Measurements from ENCODE around the gene PEX5L.

Gene PEX5L

DNA sequence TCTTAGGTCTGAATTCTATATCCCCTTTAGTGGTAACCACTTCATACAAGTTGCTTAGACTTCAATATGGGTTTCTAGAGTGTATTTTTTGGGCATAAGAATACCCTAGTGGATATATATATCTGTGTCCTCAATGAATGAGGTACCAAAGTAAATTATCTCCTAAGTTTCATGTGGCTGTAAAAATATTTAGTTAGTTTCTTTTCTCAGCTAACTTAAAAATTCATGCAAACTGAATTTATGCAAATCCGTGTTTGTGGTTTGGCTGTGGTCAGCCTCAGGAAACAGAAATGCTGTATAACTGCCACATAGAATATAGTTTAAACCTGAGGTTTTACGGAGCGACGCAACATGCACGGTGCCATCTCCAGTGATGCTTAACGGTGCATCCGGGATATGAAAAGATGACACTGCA, 80.3 kb downstream of the PEX5L start:
- DNase-seq (ENCODE audit: low spot score) (peak; percentile 62), FAIRE-seq (peak; percentile 89)

DNA sequence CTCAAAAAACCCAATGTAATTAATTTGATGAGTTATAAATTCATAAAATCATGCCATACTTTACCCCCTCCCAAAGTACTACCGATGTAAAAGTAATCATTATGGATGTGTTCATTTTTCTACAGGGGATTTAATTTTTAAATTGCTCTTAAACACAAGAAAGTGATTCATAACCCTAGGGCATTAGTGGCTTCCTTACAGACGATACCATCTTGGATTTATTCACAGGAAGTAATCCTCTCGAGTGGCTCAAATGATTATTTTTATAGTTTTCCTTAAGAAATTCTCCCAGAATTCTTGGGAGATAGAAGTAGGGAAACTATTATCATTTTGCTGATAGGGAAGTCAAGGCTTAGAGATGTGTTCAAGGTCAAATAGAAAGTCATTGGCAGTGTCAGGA, 80.9 kb downstream of the PEX5L start:
- DNase-seq (ENCODE audit: low spot score) (no peak), FAIRE-seq (no peak)

DNA sequence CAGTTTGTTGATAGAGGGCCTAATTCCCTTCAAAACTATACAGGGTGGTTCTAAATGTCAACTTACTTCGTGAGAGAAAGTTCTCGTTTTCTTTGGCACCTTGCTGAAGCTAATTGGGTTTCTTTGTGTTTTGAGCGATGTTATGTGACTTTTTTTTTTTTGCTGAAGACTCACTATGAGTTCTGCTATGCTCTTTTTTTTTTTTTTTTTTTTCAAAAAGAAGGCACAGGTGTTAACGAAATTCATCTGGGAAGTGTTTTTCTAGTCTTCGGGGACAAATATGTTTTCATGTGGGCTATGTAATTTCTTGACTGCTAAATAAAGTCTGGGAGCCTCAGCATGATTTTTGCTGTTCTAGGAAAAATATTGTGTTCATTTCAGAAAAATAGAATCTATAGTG, 81.5 kb downstream of the PEX5L start:
- no peak for FAIRE-seq

DNA sequence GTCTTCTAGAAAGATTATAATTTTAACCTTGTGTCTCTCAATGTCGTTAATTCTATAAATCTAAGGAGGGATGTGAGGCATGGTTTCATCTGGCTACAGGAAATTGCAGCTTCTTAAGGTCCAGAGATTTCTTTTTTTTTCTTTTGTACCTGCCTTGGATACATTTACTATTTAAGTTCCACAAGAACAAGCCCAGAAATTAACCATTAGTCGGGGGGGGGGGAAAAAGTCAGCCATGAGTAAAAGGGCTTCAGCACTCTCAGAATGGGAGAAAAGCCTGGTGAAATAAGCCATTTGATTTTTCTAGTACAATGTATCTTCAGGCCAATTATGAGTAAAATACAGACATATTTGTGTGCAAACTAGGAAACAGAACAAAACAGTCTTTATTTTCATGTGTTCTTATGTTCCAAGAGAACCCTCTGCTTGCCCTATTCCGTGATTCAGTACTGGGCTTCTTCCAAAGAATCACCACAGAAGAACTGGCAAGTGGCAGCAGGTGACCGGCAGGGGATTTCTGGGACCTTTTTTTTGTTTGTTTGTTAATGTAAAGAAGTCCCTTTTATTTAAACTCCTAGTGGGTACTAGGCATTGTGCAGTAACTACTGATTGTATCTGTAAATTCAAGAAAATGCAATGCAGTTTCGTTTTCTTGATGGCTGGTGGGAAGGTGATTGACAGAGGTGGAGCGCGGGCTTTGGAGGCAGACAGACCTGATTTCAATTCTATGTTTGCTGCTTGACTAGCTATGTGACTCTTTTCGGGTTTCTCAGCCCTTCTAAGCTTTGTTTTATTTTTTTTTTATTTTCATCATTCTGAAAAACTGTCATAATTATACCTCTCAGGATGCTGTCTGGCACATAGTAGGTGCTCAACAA, 82.5 kb downstream of the PEX5L start:
- DNase-seq (ENCODE audit: low spot score): no peak
- FAIRE-seq: peak; percentile 82

More for the DNA sequence above, 81.5 kb downstream of the PEX5L start:
- no peak for DNase-seq (ENCODE audit: low spot score)

DNA sequence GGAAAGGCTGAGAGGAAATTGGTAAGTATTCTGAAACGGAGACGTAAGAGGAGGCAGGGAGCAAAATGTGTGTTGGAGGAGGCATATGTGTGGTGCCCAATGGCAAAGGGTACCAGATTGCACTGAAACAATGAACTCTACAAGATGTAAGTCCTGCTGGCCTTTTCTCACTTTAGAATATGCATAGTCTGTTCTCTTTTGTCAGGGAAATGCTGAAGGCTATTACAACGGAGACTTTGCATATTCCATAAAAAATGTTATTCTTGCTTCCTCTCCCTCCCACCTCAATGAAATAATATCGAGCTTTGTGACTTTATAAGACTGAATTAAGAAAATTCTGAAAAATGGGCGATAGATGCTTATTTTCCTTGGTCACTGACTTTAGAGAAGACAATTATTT, 85.9 kb downstream of the PEX5L start:
- FAIRE-seq (no peak), DNase-seq (ENCODE audit: low spot score) (no peak)

DNA sequence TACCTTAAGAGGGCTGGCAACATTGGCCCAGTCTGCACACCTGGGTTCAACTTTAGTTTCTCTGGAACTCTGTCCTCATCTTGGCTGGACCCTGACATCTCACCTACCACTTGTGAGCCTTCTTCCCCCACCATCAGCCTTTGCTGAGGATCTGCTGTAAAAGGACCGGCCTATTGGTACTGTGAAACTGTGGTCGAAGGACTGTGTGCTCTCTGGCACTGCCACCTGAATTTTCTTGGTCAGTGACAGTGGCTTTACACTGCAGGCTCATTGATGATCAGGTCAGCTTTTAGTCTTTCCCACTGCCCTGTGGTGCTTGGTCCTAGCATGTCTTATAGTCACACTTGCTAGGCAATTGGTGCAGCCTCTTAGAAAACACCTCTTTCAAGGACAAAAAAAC, 86.9 kb downstream of the PEX5L start:
- FAIRE-seq (no peak), DNase-seq (ENCODE audit: low spot score) (no peak)

DNA sequence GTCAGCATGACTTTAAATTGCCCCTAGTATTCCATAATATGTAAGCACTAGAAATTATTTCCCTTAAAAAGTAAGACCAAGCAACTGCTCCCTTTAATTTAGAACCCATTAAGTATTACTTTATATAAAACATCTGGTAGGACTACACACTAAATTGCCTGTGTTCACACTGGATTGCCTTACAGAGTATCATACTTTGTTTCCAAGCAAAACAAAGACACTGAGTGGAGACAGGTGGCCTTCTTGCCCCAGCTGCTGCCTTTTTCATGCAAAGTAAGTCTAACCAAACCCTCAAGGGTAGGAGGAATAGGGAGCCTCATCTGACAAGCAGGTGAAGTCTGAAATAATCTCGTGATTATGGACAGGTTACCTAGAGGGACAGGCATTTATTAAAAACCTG, 87.3 kb downstream of the PEX5L start:
- DNase-seq (ENCODE audit: low spot score) (no peak), FAIRE-seq (no peak)

DNA sequence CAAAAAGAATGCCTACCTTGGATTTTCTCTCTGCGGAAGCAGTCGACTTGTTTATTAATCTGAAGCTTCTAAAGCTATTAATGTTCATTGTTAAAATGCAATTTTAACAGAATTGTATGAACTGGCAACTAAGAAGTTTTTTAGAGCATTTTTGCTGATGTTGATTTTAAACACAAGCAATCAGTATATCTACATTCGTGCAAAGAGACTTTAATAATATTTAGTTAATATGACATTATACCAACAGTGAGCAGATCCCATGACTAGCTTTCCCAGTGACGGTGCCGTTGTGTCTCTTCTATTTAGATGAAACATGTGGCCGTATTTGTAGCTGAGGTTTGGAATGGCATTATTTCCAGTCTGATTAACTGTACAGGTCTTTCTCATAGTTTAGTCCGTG, 88.0 kb downstream of the PEX5L start:
- FAIRE-seq: no peak
- DNase-seq (ENCODE audit: low spot score): no peak

DNA sequence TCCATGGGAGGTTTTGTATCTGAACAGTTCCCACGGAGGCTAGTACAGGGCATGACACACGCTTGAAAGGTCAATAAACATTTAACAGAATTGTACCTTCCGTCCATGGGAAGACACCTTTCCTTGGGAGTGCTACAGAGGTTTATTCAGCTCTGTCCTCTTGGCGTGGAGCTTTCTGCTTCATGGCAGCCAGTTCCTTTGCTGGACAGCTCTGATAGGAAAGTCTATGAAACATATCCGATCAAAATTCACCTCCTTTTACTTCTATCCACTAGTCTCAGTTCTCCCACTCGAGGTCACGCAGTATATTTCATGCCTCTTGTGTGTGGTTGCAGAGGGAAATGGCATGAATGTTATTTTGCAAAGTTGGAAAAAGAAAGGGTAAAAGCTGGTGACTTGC, 91.2 kb downstream of the PEX5L start:
- DNase-seq (ENCODE audit: low spot score) (no peak), FAIRE-seq (no peak)

DNA sequence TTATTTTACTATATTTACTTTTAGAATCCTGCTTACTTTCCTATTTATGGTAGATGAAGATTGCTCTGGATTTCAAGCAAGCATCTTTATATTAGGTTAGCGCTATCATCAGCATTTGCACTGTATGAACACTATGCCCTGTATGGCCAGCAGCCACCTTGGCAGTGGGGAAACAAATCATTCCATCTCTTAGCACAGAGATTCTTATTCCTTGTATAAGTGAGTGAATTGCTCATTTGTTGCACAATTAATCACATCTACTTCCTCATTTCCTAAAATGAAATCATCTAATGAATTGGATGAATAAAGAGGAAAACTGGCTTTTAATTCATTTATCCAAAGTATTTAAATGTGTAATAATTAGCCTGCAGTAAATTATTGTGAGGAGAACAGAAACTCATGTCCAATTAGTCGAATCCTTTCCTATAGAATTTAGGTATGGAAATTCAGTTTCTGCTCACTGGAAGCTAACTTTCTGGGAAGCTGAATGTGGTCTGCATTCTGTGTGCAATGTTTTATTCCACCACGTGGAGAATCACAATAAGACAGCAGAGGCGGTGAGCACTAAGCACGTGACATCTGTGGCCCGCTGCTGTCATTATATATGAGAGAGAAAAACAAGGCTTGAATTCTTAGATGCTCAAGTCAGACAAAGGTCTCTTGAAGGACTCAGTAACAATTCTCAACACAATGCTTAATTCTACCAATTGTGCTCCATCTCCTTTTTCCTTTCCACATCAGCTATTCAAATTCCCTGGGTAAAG, 93.4 kb downstream of the PEX5L start:
- FAIRE-seq (no peak), DNase-seq (ENCODE audit: low spot score) (no peak)

DNA sequence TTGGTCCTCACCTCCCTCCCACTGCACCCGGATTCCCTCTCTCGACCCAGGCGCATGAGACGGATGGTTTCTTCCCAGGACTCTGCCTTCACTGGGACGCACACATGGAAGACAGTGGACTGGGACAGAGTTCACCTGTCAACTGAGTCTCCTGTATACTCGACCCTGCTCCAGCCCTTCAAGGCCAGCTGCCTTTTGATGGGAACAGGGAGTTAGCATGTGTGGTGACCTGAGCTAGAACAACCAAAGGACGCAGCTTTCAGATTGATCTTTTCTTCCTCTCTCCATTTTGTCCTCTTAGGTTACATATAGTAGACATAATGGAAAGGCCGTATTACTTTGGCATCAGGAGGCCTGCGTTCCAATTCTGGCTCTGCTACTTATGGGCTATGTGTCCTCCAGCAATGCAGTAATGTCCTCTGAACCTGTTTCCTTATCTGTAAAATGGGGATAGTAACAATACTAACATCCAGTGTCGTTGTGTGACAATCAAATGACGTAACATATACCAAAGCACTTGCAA, 94.1 kb downstream of the PEX5L start:
- FAIRE-seq (no peak), DNase-seq (ENCODE audit: low spot score) (no peak)

DNA sequence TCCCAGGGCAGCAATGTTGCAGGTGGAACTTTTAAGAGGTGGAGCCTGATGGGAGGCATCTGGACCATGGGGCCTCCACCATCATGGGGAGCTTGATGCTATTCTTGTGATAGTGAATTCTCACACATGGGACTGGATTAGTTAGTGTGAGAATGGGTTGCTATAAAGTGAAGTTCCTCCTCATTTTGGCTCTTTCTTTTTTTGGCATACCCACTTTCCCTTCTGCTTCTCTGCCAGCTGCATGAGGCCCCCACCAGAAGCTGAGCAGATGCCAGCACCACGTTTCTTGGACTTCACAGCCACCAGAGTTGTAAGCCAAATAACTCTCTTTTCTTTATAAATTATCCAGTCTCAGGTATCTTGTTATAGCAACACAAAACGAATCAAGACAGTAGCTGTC, 101.0 kb downstream of the PEX5L start:
- FAIRE-seq (no peak), DNase-seq (ENCODE audit: low spot score) (no peak)

DNA sequence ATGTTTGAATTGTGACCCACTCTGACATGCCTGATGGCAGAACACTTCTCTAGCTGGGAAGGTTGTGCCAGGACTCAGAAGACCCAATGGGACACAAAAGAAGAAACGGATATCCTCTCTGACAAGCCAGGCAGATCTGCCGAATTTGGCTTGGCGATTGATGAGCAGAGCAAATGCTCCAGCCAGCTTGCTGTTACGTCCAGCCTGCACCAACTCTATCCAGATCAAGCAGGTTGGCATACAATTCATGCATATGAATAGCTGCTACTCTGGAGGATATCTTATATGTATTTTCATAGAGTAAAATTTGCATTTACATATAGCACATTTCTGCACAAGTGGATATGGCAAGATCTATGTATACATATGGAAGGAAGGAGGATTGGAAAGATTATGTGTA, 102.8 kb downstream of the PEX5L start:
- no peak for DNase-seq (ENCODE audit: low spot score)
- FAIRE-seq: no peak

DNA sequence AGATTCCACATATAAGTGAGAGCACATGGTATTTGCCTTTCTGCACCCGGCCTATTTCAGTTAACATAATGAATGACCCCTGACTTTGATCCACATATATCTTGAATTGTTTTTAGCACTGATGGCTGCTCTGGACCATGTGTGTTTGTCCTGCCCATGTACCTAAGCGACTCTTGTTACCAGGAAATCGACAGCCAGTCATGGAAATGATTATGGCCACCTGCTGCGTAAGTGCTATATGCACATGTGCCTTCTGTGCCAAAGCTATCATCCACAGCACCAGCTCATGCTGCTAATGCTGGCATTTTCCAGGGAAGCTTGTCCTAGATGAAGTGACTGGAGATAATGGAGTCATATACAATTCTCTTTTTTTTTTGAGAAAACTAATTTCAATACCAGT, 103.7 kb downstream of the PEX5L start:
- DNase-seq (ENCODE audit: low spot score): no peak
- no peak for FAIRE-seq

DNA sequence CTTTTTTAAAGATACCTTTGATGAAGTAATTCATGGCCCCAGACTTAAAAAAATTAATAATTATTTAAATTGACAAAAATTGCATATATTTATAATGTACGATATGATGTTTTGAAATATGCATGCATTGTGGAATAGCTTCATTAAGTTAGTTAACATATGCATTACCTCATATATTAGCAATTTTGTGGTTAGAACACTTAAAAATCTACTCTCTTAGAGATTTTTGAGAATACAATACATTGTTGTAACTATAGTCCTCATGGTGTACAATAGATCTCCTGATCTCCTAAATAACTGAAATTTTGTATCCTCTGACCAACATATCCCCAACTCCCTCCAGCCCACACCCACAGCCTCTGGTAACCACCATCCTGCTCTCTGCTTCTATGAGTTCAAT, 104.1 kb downstream of the PEX5L start:
- DNase-seq (ENCODE audit: low spot score) (no peak), FAIRE-seq (no peak)

DNA sequence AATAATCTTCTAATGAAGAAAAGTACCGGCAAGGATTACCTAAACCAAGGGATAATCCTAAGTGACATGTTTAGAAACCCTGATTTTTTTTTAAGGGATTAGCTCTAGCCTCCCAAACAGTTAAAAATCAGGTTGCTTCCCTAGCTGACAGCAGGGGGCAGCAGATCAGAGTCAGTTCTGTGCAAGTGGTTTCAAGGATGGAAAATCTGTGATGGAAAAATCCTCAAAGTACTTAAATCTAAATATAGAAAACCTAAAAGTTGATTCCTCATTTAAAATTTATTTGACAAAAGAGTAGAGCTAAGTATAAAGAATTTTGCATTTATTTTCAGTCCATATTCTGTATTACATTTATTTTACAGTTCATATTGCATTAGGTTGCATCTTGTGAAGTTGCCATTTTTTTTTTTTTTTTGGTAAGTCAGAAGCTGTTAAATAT, 107.6 kb downstream of the PEX5L start:
- peak; percentile 76 for FAIRE-seq
- DNase-seq (ENCODE audit: low spot score): peak; percentile 46

DNA sequence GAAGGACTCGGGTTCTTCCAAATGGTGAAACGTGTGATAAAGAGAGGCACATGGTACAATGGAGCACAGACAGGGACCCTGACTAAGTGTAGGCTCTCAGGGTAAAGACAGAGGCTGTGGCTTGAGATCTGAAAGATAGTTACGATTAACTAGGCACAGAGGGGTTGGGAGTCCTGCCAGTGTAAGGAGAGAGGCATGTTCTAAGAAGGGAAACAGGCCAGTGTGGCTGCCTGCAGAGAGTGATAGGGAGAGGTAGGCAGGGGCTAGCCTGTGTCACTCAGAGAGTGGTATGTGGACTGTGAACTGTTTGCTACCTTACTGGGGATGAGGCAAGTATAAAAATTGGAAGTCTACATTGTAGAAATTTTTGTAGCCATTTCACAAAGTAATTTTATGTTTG, 109.5 kb downstream of the PEX5L start:
- DNase-seq (ENCODE audit: low spot score) (no peak), FAIRE-seq (no peak)

DNA sequence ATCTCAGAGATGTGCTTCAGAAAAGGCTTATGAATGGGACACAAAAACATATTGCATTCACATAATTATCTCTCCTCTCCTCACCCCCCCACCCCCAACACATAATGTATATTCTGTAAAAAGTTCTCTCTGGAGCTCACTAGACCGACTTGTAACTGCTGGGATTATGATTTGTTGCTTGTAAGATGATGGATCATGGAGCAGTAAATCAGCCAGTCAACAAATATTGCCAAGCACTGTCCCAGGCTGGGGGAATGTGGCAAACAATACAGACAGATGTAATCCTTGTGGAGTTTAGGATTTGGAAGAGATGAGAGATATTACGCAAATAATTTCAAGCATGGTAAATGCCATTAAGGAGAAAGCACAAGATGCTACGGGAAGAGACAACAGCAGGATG, 114.8 kb downstream of the PEX5L start:
- no peak for FAIRE-seq
- no peak for DNase-seq (ENCODE audit: low spot score)

DNA sequence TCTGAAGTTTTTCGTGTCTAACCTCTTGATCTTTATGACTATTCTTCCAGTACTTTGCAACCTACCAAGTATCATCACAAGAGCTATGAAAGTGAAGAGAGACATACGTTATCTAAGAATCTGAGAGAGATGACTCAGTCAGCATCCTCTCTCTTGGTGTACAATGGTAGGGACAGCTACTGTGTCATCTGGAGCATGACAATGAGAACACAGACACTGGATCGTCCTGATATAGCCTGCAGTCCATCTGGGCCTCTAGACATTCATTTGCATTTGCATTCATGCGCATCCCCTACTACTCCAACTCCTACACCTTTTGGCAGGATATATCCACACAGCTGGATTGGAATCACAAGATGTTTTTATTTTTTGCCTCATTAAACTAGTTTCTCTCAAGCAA, 115.2 kb downstream of the PEX5L start:
- FAIRE-seq: no peak
- DNase-seq (ENCODE audit: low spot score): no peak

DNA sequence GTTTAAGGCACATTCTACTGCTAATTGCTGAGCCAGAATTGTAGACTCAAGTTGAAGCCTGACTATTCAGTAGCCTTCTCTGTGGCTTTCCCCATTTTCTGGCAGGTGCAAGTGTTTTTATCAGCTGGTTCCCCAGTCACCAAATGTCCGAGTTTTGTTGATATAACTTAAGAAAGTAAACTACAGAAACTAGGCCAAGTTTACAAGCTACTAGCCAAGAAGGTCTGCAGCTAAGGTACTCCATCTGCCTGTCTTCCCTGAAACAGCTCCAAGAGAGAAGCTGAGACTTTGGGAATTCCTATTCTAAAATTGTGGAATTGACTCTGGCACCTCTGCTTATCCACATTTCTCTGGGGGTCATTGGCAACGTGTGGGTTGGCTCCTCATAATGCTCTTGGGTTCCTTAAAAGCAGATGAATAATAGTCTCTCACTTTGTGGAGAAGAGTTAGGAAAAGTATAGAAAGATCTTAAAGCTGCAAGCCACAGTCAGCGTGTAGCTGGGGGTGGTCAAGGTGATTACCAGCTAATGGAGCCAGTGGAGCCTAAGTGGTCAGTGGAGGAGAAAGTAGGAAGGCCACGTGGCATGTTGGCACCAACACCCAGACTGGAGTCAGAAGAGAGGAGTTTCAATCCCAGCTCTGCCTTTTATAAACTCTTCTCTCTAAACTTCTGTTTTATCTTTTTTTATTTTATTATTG, 128.8 kb downstream of the PEX5L start:
- DNase-seq (ENCODE audit: low spot score) (no peak), FAIRE-seq (no peak)

DNA sequence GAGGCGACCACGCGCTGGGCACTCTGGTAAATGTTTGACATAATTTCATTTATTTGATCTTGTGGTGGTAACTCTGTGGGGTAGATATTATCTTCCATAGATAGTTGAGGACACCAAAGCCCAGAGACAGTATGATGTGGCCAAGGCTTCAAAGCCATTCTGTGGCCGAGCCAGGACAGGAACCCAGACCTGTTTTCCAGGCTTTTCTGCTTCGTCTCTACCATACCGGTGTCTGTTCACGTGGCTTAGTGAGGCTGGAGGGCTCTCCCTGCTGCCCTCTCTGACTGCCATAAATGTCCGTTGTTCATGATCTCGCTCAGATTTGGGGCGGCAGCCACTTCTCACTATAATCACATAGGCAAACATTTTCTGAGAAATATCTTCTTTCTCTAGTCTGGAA, 134.7 kb downstream of the PEX5L start:
- DNase-seq (ENCODE audit: low spot score): no peak
- FAIRE-seq: no peak

DNA sequence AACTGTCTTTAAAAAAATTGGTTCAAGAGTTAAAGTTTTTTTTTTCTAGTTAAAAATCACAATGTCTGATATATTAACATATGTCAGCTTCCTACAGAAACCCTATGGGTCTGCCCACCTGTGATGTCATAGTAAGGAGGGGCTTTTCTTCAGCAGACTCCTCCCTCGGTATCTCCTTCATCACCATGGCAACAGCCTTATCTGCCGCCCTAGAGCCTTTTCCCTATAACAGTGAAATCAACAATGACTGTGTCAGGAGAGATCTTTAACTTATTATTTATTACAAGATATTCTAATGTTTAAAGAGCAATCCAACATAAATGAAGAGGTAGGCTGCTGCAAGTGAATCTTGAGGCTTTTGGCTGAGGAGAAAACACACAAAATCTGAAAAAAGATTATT, 138.7 kb downstream of the PEX5L start:
- FAIRE-seq (no peak), DNase-seq (ENCODE audit: low spot score) (peak; percentile 49)
